LNCaP clone FGC (cell line): ENCODE measurements around the gene TMEM33.

ENCODE experiments used
- DNase-seq: peaks from one replicate; pipeline ENCODE4 v3.0.0-alpha.2; 2011; ENCODE audit warnings: low read depth
- H3K4me3 ChIP-seq: 2 replicates; pipeline ENCODE4 v1.5.1; 2011; ENCODE audit warnings: mild to moderate bottlenecking, low read depth, low read length, control low read depth
- CTCF ChIP-seq: IDR thresholded peaks from 2 replicates; pipeline ENCODE4 v1.5.1; 2012; ENCODE audit warnings: mild to moderate bottlenecking; ENCODE audit not compliant: control insufficient read depth, insufficient read depth; ENCODE audit errors: extremely low read depth

TMEM33 gene

GRCh38 chr4:41921476-41921875 lies 13.8 kb upstream of the TMEM33 start:
- TF ChIP-seq CTCF, result no peak
- no peak overlapping the region for H3K4me3 ChIP-seq
- no peak for DNase-seq

- TF ChIP-seq CTCF, result no peak
- no peak for DNase-seq
- H3K4me3 ChIP-seq, result no peak overlapping the region
Observed at GRCh38 chr4:41927796-41928499, 7.3 kb upstream of the TMEM33 start.

GRCh38 chr4:41930139-41930831 lies 4.9 kb upstream of the TMEM33 start:
- no peak for TF ChIP-seq CTCF
- no peak for DNase-seq
- H3K4me3 ChIP-seq, result no peak overlapping the region

- no peak for TF ChIP-seq CTCF
- no peak overlapping the region for H3K4me3 ChIP-seq
- no peak for DNase-seq
Observed at GRCh38 chr4:41932988-41933387, 2.2 kb upstream of the TMEM33 start.

- DNase-seq, result no peak
- TF ChIP-seq CTCF, result no peak
- H3K4me3 ChIP-seq, result no peak overlapping the region
Observed at GRCh38 chr4:41933997-41934503, 1.2 kb upstream of the TMEM33 start.

GRCh38 chr4:41934514-41934900 lies 722 bp upstream of the TMEM33 start:
- peak overlapping the region; percentile 98 for H3K4me3 ChIP-seq
- no peak for TF ChIP-seq CTCF
- no peak for DNase-seq
